GM18526 (cell line): Measurements from ENCODE around the gene BRIX1.

Experiments
- POLR2A ChIP-seq: IDR thresholded peaks from 3 replicates; pipeline ENCODE4 v1.6.1; 2011; ENCODE audit not compliant: insufficient read length; ENCODE audit errors: extremely low read depth

The BRIX1 gene

DNA sequence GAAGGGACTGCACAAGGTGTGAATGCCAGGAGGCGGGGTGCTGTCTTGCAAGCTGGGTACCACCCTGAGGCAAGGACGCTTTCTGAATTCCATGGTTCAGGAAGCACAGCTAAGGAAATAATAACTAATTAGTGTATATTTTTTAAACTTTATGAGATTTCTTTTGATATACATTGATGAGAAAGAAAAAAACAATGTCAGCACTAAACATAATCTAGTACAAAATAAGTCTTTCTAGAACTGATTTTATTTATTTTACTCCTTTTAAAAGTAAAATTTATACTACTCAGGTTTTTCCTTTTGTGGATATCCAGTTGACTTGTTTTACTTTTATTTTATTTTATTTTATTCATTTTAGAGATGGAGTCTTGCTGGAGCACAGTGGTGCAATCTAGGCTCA is 17.4 kb downstream of the BRIX1 start:
- TF ChIP-seq POLR2A, result no peak

- no peak for TF ChIP-seq POLR2A
These were observed 26.4 kb downstream of the BRIX1 start for GRCh38 chr5:34941936-34942335.

DNA sequence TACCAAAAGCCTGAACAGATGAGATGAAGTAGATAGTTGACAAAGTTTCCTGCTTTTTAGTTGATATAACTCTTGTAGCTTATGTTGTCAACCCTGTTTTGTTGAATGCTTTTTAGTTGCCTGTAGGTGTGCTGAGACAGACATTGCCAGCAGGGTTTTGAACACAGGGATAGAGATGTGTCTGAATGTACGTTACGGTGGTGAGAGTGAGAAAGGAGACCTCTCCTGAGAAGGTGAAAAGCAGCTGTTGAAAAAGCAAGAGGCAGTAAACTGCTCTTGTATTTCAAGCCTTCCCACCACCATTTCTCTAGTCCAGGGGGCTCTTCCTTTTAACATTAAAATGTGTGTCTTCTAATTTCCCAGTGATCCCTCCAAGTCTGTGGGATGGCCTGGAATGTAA is 28.5 kb downstream of the BRIX1 start:
- TF ChIP-seq POLR2A, result no peak

DNA sequence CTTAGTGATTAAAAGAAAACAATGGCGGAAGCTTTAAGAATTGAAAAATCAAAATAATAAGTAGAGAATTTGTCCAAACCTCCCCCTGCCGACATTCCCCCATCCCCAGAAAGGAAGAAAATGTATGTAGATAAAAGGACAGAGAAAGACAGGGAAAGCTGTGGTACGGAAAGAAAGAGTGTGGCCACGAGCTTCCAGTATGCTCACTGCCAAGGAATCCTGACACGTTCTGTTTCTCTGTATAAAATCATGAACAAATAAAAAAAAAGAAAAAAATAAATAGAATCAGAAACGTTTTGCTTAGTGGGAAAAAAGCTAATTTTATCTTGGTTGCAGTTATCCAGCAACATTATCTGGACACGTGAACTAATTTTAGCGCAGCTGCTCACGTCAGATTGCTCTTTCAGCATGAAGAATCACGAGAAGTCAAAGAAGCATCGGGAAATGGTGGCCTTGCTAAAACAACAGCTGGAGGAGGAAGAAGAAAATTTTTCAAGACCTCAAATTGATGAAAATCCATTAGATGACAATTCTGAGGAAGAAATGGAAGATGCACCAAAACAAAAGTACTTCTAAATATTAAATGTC is 29.0 kb downstream of the BRIX1 start:
- TF ChIP-seq POLR2A, result no peak

- TF ChIP-seq POLR2A, result no peak
These were observed 41.8 kb downstream of the BRIX1 start for GRCh38 chr5:34957321-34957720.

- TF ChIP-seq POLR2A, result no peak
These were observed 42.6 kb downstream of the BRIX1 start for GRCh38 chr5:34957857-34958690.

- no peak for TF ChIP-seq POLR2A
These were observed 43.8 kb downstream of the BRIX1 start for GRCh38 chr5:34959323-34959722.

DNA sequence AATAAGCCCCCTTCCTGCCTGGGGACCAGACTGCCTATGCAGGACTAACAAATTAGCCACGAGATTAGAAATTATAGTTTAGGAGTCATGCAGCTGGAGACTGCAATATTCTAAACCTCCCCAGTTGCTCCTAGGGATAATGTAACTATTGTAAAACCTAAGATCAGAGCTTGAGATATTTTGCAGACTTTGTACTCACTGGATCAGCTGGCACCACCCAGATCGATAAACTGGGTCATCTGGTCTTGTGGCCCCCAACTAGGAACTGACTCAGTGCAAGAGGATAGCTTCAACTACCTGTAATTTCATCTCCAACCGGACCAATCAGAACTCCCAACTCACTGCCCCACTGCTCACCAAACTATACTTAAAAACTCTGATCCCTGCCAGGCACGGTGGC is 52.0 kb downstream of the BRIX1 start:
- no peak for TF ChIP-seq POLR2A

DNA sequence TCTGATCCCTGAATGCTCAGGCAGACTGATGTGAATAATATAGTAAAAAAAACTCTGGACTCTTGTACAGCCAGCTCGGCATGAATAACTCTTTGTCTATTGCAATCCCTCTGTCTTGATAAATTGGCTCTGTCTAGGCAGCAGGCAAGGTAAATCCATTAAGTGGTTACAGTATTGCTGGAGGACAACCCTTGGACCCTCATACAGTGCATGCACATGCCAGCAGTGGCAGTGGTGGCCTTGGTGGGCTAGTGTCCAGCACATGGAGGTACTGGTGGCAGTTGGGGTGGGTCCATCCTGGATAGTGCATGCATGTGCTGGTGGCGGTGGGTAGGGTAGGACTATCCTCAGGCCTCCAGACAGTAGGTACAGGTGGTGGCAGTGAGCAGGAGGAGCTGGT is 52.7 kb downstream of the BRIX1 start:
- TF ChIP-seq POLR2A, result no peak

- no peak for TF ChIP-seq POLR2A
These were observed 55.0 kb downstream of the BRIX1 start for GRCh38 chr5:34970552-34970951.
